Measurements from ENCODE around the gene MAD2L1BP.
"Not testable (repeated sequence)": the region's sequence is repeated elsewhere in the genome, so short reads cannot be mapped to it uniquely, and the experiment has no call there.

The MAD2L1BP gene

GRCh38 chr6:43627008-43627825 lies 8.4 kb upstream of the MAD2L1BP start:
- DNase-seq = peak; percentile 28

- peak; percentile 68 for DNase-seq
These were observed 7.1 kb upstream of the MAD2L1BP start for GRCh38 chr6:43628393-43629103.

DNA sequence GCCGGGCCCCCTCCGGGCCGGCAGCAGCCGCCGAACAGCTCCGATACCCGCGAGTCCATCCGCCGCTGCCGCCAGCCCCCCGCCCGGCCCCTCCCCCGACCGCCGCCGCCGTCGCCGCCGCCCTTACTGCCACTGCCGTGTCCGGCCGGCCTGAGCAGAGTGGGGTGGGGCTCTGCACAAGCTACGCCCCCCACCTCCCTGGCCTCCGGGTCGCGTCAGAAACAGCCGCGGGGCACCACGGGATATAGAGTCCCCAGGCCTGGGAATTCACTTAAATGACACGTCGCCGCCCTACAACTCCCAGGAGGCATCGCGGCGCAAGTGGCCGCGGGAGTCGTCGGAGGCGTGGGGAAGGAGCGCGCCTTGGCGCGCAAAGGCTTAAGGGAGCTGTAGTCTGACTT lies 6.5 kb upstream of the MAD2L1BP start, which contains the start of gene GTPBP2:
TSS of gene GTPBP2 (minus strand) at position 161 of the 401 bp plus-strand sequence. CDS start at position 59, 102 bp downstream.
- DNase-seq = peak; percentile 96

DNA sequence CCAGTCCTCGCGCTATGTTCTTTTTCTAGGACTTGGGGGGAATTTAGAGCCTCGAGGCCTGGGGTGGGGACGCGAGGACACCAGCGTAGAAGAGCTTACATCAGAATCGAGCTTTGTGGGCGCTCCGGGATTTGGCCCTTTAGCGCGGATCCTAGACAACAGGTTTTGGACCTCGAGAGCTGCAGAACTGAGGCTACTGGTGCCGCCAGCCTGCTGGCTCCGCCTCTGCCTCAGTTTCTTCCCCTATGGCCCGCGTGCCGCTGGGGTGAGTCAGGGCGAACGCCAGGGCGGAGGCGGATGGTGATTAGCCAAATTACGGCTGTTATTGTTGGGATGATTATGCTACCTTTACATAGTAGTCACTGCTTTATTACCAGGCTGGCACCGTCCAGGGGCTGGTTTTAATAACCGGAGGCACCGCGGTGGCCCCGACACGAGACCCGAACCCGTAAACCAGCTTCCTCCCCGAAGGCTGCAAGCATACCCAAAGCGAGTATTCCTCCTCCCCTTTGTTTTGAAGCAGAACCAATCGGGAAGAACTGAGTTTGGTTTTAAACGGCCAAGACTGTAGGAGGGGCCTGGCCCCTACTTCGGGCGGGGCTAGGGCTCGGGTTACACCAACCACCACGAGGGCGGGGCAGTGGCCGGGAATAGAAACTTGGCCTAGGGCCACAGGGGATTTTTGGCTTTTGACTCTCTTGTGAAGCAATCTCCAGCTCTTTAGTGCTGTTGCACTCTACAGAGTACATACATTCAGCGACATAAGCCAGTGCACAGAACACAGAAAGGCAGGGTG lies 5.9 kb upstream of the MAD2L1BP start:
- peak; percentile 88 for DNase-seq

- DNase-seq = no peak
These were observed 4.5 kb upstream of the MAD2L1BP start for GRCh38 chr6:43630980-43631619.

GRCh38 chr6:43633002-43633401 lies 2.6 kb upstream of the MAD2L1BP start:
- not testable (repeated sequence) for DNase-seq

- no peak for DNase-seq
These were observed 837 bp upstream of the MAD2L1BP start for GRCh38 chr6:43634702-43635303.

GRCh38 chr6:43636308-43636659 lies 644 bp downstream of the MAD2L1BP start:
- DNase-seq = no peak

GRCh38 chr6:43639984-43640800 lies 4.6 kb downstream of the MAD2L1BP start:
- DNase-seq = no peak

GRCh38 chr6:43644940-43645612 lies 9.4 kb downstream of the MAD2L1BP start, which contains the start of gene RSPH9:
Gene RSPH9 (plus strand): TSS chr6:43645036. CDS start chr6:43645099, 63 bp downstream.
- DNase-seq = no peak

DNA sequence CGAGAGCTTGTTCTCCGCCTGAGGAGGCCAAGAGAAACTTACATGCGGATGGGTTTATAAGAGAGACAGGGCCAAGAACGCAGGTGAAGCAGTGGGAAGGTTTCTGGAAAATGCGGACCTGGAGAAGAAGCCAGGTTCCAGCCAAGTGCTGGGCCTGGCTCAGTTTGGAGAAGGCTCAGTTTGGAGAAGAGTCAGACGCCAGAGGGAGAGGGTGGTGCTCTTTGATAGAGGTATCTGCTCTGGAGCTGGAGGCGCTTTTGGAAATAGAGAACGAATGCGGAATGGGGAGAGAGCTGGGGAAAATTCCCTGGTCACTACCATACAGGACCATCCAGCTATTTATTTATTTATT lies 9.9 kb downstream of the MAD2L1BP start:
- no peak for DNase-seq

- DNase-seq = no peak
These were observed 12.0 kb downstream of the MAD2L1BP start for GRCh38 chr6:43647613-43648012.

- DNase-seq = no peak
These were observed 12.6 kb downstream of the MAD2L1BP start for GRCh38 chr6:43648248-43648647.

GRCh38 chr6:43652822-43653221 lies 17.2 kb downstream of the MAD2L1BP start:
- DNase-seq = not testable (repeated sequence)

DNA sequence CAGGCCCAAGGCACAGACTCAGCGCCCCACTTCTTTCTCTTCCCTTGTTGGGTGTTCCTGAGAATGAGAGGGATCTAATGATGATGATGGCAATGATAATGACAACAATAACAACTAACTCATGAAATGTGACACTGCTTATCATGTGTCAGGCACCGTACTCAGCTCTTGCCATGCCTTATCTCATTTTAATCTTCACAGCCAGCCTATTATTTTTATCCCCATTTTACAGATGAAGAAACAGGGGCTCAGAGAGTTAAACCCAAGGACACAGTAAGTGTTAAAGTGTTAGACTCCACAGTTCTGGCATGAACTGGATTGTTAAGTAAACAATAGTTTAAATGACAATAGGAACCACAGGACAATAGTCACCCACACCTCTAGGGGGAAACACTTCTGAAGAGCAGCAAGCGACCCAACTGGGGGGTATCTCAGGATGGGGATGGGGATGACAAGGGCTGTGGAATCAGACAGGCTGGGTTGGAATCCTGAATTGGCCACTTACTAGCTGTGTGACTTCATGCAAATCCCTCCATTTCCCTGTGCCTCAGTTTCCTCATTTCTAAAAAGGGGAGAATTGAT lies 21.7 kb downstream of the MAD2L1BP start:
- no peak for DNase-seq

- no peak for DNase-seq
These were observed 22.5 kb downstream of the MAD2L1BP start for GRCh38 chr6:43658161-43658560.

GRCh38 chr6:43662948-43663347 lies 27.3 kb downstream of the MAD2L1BP start:
- not testable (repeated sequence) for DNase-seq

- no peak for DNase-seq
These were observed 29.7 kb downstream of the MAD2L1BP start for GRCh38 chr6:43665376-43665775.

DNA sequence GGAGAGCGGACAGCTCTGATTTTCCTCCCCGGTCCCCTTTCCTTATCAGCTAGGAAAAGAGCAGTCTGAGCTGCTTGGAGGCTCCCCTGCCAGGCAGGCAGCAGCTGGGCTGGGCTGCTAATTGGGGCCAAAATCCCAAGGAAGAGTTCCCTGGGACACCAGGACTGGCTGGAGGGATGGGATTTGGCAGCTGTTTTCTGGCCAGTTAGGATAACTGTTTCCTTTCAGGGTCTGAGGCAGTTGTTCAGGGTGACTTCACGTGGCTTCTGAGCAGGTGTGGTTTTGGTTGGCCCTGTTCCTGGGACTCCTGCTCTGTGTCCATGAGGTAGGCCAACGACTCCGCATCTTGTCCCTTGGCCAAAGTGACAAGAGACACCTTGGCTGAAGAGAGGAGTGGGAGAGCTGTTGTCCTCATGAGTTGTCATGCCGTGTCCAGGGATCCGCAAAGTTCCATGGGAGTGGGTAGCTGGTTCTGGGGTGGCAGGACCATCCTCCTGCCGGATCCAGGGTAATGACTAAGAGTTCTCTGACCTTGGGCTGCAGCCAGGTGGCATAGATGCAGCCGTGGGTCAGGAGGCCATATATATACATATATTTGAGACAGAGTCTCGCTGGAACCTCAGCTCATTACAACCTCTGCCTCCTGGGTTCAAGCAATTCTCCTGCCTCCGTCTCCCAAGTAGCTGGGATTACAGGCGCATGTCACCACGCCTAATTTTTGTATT lies 30.7 kb downstream of the MAD2L1BP start:
- no peak for DNase-seq

Measured in NK-92 treated with Interleukin-12 subunit alpha and Interleukin-12 subunit beta, amount 100 ng/mL, for 24 hours (cell line).